GM12892 (cell line): ENCODE results near the gene ZNF213.

ENCODE experiments used
- POLR2A ChIP-seq: IDR thresholded peaks from 2 replicates; pipeline ENCODE4 v1.6.1; 2011; ENCODE audit warnings: low read depth, low read length, control low read depth
- POLR2AphosphoS5 ChIP-seq: IDR thresholded peaks from 2 replicates; pipeline ENCODE4 v1.6.1; 2011; ENCODE audit warnings: low read depth, low read length, control low read depth

GRCh38 chr16:3188675-3188924 is 53.8 kb downstream of the ZNF213 start:
- TF ChIP-seq POLR2A (no peak), POLR2AphosphoS5 (no peak)
